ENCODE results near the gene KCNAB1.
"Not testable (repeated sequence)": the region's sequence is repeated elsewhere in the genome, so short reads cannot be mapped to it uniquely, and the experiment has no call there.

DNA sequence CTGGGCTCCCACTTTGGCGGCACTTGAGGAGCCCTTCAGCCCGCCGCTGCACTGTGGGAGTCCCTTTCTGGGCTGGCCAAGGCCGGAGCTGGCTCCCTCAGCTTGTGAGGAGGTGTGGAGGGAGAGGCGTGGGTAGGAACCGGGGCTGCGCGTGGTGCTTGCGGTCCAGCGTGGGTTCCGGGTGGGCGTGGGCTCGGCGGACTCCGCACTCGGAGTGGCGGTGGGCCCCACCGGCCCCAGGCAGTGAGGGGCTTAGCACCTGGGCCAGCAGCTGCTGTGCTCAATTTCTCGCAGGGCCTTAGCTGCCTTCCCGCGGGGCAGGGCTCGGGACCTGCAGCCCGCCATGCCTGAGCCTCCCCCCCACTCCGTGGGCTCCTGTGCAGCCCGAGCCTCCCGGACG lies 21.0 kb upstream of the KCNAB1 start:
- TF ChIP-seq, protein P1, sequence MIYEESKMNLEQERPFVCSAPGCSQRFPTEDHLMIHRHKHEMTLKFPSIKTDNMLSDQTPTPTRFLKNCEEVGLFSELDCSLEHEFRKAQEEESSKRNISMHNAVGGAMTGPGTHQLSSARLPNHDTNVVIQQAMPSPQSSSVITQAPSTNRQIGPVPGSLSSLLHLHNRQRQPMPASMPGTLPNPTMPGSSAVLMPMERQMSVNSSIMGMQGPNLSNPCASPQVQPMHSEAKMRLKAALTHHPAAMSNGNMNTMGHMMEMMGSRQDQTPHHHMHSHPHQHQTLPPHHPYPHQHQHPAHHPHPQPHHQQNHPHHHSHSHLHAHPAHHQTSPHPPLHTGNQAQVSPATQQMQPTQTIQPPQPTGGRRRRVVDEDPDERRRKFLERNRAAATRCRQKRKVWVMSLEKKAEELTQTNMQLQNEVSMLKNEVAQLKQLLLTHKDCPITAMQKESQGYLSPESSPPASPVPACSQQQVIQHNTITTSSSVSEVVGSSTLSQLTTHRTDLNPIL (CRISPR knock-in tag; IDR thresholded peaks at IDR 0.05; ENCODE audit: low read depth) = not testable (repeated sequence)
- TF ChIP-seq, protein P2, sequence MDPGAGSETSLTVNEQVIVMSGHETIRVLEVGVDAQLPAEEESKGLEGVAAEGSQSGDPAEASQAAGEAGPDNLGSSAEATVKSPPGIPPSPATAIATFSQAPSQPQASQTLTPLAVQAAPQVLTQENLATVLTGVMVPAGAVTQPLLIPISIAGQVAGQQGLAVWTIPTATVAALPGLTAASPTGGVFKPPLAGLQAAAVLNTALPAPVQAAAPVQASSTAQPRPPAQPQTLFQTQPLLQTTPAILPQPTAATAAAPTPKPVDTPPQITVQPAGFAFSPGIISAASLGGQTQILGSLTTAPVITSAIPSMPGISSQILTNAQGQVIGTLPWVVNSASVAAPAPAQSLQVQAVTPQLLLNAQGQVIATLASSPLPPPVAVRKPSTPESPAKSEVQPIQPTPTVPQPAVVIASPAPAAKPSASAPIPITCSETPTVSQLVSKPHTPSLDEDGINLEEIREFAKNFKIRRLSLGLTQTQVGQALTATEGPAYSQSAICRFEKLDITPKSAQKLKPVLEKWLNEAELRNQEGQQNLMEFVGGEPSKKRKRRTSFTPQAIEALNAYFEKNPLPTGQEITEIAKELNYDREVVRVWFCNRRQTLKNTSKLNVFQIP (CRISPR knock-in tag; IDR thresholded peaks at IDR 0.05; ENCODE audit: borderline replicate concordance, low read depth) = not testable (repeated sequence)
- TF ChIP-seq OSR1, ISL1, ZNF70, SNAI2, ZNF8 (CRISPR knock-in tag; IDR thresholded peaks at IDR 0.05): not testable (repeated sequence)
- TF ChIP-seq, protein P3, sequence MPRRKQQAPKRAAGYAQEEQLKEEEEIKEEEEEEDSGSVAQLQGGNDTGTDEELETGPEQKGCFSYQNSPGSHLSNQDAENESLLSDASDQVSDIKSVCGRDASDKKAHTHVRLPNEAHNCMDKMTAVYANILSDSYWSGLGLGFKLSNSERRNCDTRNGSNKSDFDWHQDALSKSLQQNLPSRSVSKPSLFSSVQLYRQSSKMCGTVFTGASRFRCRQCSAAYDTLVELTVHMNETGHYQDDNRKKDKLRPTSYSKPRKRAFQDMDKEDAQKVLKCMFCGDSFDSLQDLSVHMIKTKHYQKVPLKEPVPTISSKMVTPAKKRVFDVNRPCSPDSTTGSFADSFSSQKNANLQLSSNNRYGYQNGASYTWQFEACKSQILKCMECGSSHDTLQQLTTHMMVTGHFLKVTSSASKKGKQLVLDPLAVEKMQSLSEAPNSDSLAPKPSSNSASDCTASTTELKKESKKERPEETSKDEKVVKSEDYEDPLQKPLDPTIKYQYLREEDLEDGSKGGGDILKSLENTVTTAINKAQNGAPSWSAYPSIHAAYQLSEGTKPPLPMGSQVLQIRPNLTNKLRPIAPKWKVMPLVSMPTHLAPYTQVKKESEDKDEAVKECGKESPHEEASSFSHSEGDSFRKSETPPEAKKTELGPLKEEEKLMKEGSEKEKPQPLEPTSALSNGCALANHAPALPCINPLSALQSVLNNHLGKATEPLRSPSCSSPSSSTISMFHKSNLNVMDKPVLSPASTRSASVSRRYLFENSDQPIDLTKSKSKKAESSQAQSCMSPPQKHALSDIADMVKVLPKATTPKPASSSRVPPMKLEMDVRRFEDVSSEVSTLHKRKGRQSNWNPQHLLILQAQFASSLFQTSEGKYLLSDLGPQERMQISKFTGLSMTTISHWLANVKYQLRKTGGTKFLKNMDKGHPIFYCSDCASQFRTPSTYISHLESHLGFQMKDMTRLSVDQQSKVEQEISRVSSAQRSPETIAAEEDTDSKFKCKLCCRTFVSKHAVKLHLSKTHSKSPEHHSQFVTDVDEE (CRISPR knock-in tag; IDR thresholded peaks at IDR 0.05) = not testable (repeated sequence)
